Transverse colon (tissue), 4 donors: ENCODE measurements around the gene FRG2.
"Not testable (repeated sequence)": the region's sequence is repeated elsewhere in the genome, so short reads cannot be mapped to it uniquely, and the experiment has no call there.

Source experiments
- CTCF ChIP-seq, 5 experiments: fragments of 200-600 bp in 3 of 5; fragments of 450-650 bp in 2 of 5; sonication (generic) in 3 of 5; IDR thresholded peaks; 1 replicate in 2 of 5; 2 replicates in 3 of 5; pipeline ENCODE4 v1.5.1; 2016 to 2017; ENCODE audit warnings: antibody characterized with exemption in 5 of 5, inconsistent platforms in 3 of 5, mild to moderate bottlenecking in 2 of 5, moderate library complexity in 1 of 5
- EP300 ChIP-seq: sonication (generic); formaldehyde crosslinking; IDR thresholded peaks from one replicate; pipeline ENCODE4 v1.6.1; 2017; ENCODE audit warnings: antibody characterized with exemption, low read depth
- POLR2A ChIP-seq: fragments of 450-650 bp; IDR thresholded peaks from one replicate; pipeline ENCODE4 v1.6.1; 2016; ENCODE audit warnings: antibody characterized with exemption, mild to moderate bottlenecking, moderate library complexity
- POLR2AphosphoS5 ChIP-seq, 3 donors: sonication (generic); formaldehyde crosslinking; IDR thresholded peaks; one replicate each; pipeline ENCODE4 v1.6.1; 2016; ENCODE audit warnings: antibody characterized with exemption in 3 of 3

GRCh38 chr4:190064342-190064741 is 37.3 kb upstream of the FRG2 start, which contains the start of gene DBET:
- TF ChIP-seq POLR2A; CTCF (IDR thresholded peaks at IDR 0.05); POLR2AphosphoS5 (IDR thresholded peaks at IDR 0.05); EP300: not testable (repeated sequence)
